ENCODE measurements around the gene AGPAT3. TPM values are rescaled to one million over a fixed set of nuclear protein-coding genes. Genes with fewer than 3 reads are reported as not detected.

The AGPAT3 gene
- total RNA-seq, 4 donors from 2014 or later = 40.6 to 80.5 (median 65.3) TPM

GRCh38 chr21:43922949-43923348, 57.9 kb downstream of the AGPAT3 start:
- DNase-seq = peak in 1 of 2 donors; percentile 48
- TF ChIP-seq, protein P1, sequence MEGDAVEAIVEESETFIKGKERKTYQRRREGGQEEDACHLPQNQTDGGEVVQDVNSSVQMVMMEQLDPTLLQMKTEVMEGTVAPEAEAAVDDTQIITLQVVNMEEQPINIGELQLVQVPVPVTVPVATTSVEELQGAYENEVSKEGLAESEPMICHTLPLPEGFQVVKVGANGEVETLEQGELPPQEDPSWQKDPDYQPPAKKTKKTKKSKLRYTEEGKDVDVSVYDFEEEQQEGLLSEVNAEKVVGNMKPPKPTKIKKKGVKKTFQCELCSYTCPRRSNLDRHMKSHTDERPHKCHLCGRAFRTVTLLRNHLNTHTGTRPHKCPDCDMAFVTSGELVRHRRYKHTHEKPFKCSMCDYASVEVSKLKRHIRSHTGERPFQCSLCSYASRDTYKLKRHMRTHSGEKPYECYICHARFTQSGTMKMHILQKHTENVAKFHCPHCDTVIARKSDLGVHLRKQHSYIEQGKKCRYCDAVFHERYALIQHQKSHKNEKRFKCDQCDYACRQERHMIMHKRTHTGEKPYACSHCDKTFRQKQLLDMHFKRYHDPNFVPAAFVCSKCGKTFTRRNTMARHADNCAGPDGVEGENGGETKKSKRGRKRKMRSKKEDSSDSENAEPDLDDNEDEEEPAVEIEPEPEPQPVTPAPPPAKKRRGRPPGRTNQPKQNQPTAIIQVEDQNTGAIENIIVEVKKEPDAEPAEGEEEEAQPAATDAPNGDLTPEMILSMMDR (IDR thresholded peaks at IDR 0.05) = no peak
- no peak for TF ChIP-seq POLR2A (IDR thresholded peaks at IDR 0.05)
- Histone ChIP-seq H3K4me1 (peaks cover 66 to 85% of the 10 kb centered on the region in 2 donors), H3K9me3 (no peaks in the 10 kb centered on the region), H3K27ac (peak overlapping the region in 2 of 3 donors; percentile 50 to 59), H3K27me3 (no peaks in the 10 kb centered on the region), H3K4me3 (replicated peaks in 1 of 3) (no peak overlapping the region), H3K36me3 (no peaks in the 10 kb centered on the region)
- intact Hi-C loops (cut with DNase I) = no loop called here
- WGBS, 2 donors = 75 to 77% methylated on average over 8 of the region's 11 CpGs

GRCh38 chr21:43923391-43923790, 58.4 kb downstream of the AGPAT3 start:
- DNase-seq = peak in 1 of 2 donors; percentile 64
- intact Hi-C loops (cut with DNase I) = no loop called here
- no peaks in the 10 kb centered on the region for H3K9me3 ChIP-seq
- 57 to 74% methylated on average over 8 of the region's 8 CpGs for WGBS, 2 donors
- peaks cover 67 to 85% of the 10 kb centered on the region in 2 donors for H3K4me1 ChIP-seq
- no peak overlapping the region for H3K4me3 ChIP-seq (replicated peaks in 1 of 3)
- H3K36me3 ChIP-seq = no peaks in the 10 kb centered on the region
- H3K27ac ChIP-seq = peak overlapping the region in 1 of 3 donors; percentile 59
- no peaks in the 10 kb centered on the region for H3K27me3 ChIP-seq
- TF ChIP-seq POLR2A (IDR thresholded peaks at IDR 0.05) = no peak
- TF ChIP-seq, protein P1 (IDR thresholded peaks at IDR 0.05) = no peak

- peak in 1 of 2 donors; percentile 34 for DNase-seq
- H3K27me3 ChIP-seq = no peaks in the 10 kb centered on the region
- TF ChIP-seq, protein P1 (IDR thresholded peaks at IDR 0.05) = no peak
- TF ChIP-seq POLR2A (IDR thresholded peaks at IDR 0.05) = no peak
- intact Hi-C loops (cut with DNase I) = no loop called here
- WGBS, 2 donors = 72 to 81% methylated on average over 23 to 24 of the region's 25 CpGs
- H3K9me3 ChIP-seq = no peaks in the 10 kb centered on the region
- no peaks in the 10 kb centered on the region for H3K36me3 ChIP-seq
- H3K4me3 ChIP-seq (replicated peaks in 1 of 3) = no peak overlapping the region
- peaks cover 77 to 93% of the 10 kb centered on the region in 2 donors for H3K4me1 ChIP-seq
- peak overlapping the region; percentile 70 to 82 (median 76) for H3K27ac ChIP-seq
Measured at GRCh38 chr21:43924421-43925095, 59.5 kb downstream of the AGPAT3 start.

DNA sequence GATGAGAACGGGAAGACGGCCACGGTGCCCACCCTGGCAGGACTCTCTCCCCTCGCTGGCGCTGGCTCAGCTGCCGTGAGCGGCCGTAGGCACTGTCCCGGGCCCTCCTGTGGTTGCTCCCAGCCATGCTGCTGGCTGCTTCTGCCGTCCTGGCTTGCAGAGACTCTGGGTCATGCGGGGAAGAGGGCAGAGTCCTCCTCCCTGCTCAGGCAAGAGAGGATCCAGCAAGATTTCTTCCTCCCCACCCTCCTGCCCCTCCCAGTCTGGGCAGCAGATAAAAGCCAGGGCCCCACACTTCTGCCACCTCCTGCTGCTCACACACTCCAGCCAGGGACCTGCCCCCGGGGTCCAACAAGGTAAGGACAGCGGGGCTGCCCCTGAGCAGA, 60.1 kb downstream of the AGPAT3 start:
- Histone ChIP-seq H3K9me3 (no peaks in the 10 kb centered on the region), H3K27me3 (no peaks in the 10 kb centered on the region), H3K4me1 (peaks cover 82 to 97% of the 10 kb centered on the region in 2 donors), H3K27ac (peak overlapping the region; percentile 70 to 82 (median 76)), H3K36me3 (no peaks in the 10 kb centered on the region), H3K4me3 (replicated peaks in 1 of 3) (no peak overlapping the region)
- intact Hi-C loops (cut with DNase I) = no loop called here
- peak; percentile 46 to 50 for DNase-seq
- peak in 1 of 2 donors; percentile 5 for TF ChIP-seq POLR2A (IDR thresholded peaks at IDR 0.05)
- TF ChIP-seq, protein P1 (IDR thresholded peaks at IDR 0.05) = peak in 1 of 6 experiments; percentile 8
- WGBS, 2 donors = 49 to 61% methylated on average over 10 to 11 of the region's 13 CpGs

DNA sequence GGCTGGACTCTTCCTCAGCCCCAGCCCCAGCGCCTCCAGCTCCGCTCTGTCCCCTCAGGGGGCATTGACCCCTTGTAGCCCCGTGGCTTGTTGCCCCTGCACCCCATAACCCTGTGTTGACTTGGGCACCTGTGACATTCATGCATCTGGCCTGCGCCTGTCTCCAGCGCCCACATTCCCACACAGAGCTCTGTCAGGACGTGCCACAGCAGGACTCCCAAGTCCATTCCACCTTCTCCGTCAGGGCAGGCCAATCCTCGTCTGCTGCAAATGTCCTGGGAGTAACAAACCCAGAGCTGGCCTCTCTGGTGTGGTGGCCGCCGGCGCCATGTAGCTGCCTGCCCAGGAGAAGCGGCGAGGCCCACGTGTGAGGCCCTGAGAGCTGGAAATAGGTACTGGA, 60.6 kb downstream of the AGPAT3 start:
- peaks cover 82 to 97% of the 10 kb centered on the region in 2 donors for H3K4me1 ChIP-seq
- H3K27ac ChIP-seq = peak overlapping the region; percentile 70 to 82 (median 76)
- no peaks in the 10 kb centered on the region for H3K27me3 ChIP-seq
- 65 to 90% methylated on average over 12 to 14 of the region's 14 CpGs for WGBS, 2 donors
- H3K36me3 ChIP-seq = no peaks in the 10 kb centered on the region
- intact Hi-C loops (cut with DNase I) = no loop called here
- TF ChIP-seq, protein P1 (IDR thresholded peaks at IDR 0.05) = no peak
- H3K4me3 ChIP-seq (replicated peaks in 1 of 3) = no peak overlapping the region
- no peaks in the 10 kb centered on the region for H3K9me3 ChIP-seq
- DNase-seq = no peak
